CD14-positive monocyte (primary cell): Measurements from ENCODE around the gene RFK. TPM values are rescaled to one million over a fixed set of nuclear protein-coding genes. Genes with fewer than 3 reads are reported as not detected.

Experiments
- DNase-seq, 3 donors: peaks; one replicate each; pipeline ENCODE4 v3.0.0-alpha.2; 2011 to 2022
- H2AFZ ChIP-seq: 2 replicates; pipeline ENCODE4 v1.6.0; 2012; ENCODE audit warnings: mild to moderate bottlenecking, low read depth, low read length, inconsistent platforms; ENCODE audit not compliant: insufficient read depth, poor library complexity, severe bottlenecking
- H3K27ac ChIP-seq, 2 donors: 1 replicate in 1 of 2; 2 replicates in 1 of 2; pipeline ENCODE4 v1.5.1; 2012 to 2013; ENCODE audit warnings: low read length in 2 of 2, control low read depth in 1 of 2, inconsistent platforms in 1 of 2, low read depth in 1 of 2, mild to moderate bottlenecking in 1 of 2
- H3K27me3 ChIP-seq, 2 donors: one replicate each; pipeline versions ENCODE4 v1.6.0 to v1.6.1; 2011 to 2013; ENCODE audit warnings: low read length in 2 of 2; ENCODE audit not compliant: control insufficient read depth in 2 of 2, insufficient read depth in 2 of 2
- H3K36me3 ChIP-seq, 2 donors: replicated peaks in 1 of 2; 1 replicate in 1 of 2; 2 replicates in 1 of 2; pipeline versions ENCODE4 v1.5.1 to v1.6.1; 2012 to 2013; ENCODE audit warnings: low read length in 2 of 2, control low read depth in 1 of 2, inconsistent platforms in 1 of 2, mild to moderate bottlenecking in 1 of 2; ENCODE audit not compliant: insufficient read depth in 2 of 2, control insufficient read depth in 1 of 2
- H3K4me1 ChIP-seq, 2 donors: 1 replicate in 1 of 2; 2 replicates in 1 of 2; pipeline versions ENCODE4 v1.5.1 to v1.6.1; 2012 to 2013; ENCODE audit warnings: low read length in 2 of 2, control low read depth in 1 of 2, inconsistent platforms in 1 of 2, mild to moderate bottlenecking in 1 of 2, moderate library complexity in 1 of 2; ENCODE audit not compliant: insufficient read depth in 2 of 2, control insufficient read depth in 1 of 2
- H3K4me2 ChIP-seq: replicated peaks from 2 replicates; pipeline ENCODE3; 2012; ENCODE audit warnings: low read length, moderate library complexity, mild to moderate bottlenecking; ENCODE audit not compliant: poor library complexity, severe bottlenecking; ENCODE audit errors: extremely low read depth
- H3K4me3 ChIP-seq, 3 experiments: fragments of 200-600 bp in 1 of 3; sonication (generic) in 1 of 3; replicated peaks in 1 of 3; 1 replicate in 2 of 3; 2 replicates in 1 of 3; pipeline ENCODE4 v1.5.1; 2011 to 2013; ENCODE audit warnings: low read length in 3 of 3, mild to moderate bottlenecking in 3 of 3, control low read depth in 2 of 3, low read depth in 2 of 3, inconsistent platforms in 1 of 3, moderate library complexity in 1 of 3
- H3K79me2 ChIP-seq: 2 replicates; pipeline ENCODE4 v1.6.0; 2012; ENCODE audit warnings: mild to moderate bottlenecking, control low read depth, inconsistent platforms, low read length, moderate library complexity; ENCODE audit not compliant: insufficient read depth
- H3K9ac ChIP-seq: 2 replicates; pipeline ENCODE4 v1.6.0; 2017; ENCODE audit warnings: low read length, mild to moderate bottlenecking; ENCODE audit not compliant: insufficient read depth, poor library complexity, severe bottlenecking
- H3K9me3 ChIP-seq, 2 donors: replicated peaks in 1 of 2; 1 replicate in 1 of 2; 2 replicates in 1 of 2; pipeline versions ENCODE4 v1.5.1 to v1.6.1; 2012 to 2013; ENCODE audit warnings: low read length in 2 of 2, control low read depth in 1 of 2; ENCODE audit not compliant: control insufficient read depth in 1 of 2, insufficient read depth in 1 of 2
- H4K20me1 ChIP-seq: 2 replicates; pipeline ENCODE4 v1.6.0; 2012; ENCODE audit warnings: mild to moderate bottlenecking, low read length, control low read depth, moderate library complexity; ENCODE audit not compliant: insufficient read depth
- H3K27ac Mint-ChIP-seq, 7 donors: one replicate each; pipeline ENCODE4 v1.8.0; 2020; ENCODE audit warnings: mild to moderate bottlenecking in 7 of 7, mixed read lengths in 7 of 7, moderate library complexity in 6 of 7, inconsistent platforms in 2 of 7
- H3K27me3 Mint-ChIP-seq, 3 donors: one replicate each; pipeline ENCODE4 v1.8.0; 2021 to 2022; ENCODE audit warnings: low read depth in 3 of 3, mild to moderate bottlenecking in 3 of 3, mixed read lengths in 3 of 3, moderate library complexity in 3 of 3, inconsistent platforms in 1 of 3
- H3K36me3 Mint-ChIP-seq, 2 donors: one replicate each; pipeline ENCODE4 v1.8.0; 2020; ENCODE audit warnings: mixed read lengths in 2 of 2, inconsistent platforms in 1 of 2, mild to moderate bottlenecking in 1 of 2
- H3K4me1 Mint-ChIP-seq: one replicate; pipeline ENCODE4 v1.8.0; 2020; ENCODE audit warnings: mild to moderate bottlenecking, mixed read lengths
- H3K4me3 Mint-ChIP-seq, 2 donors: one replicate each; pipeline ENCODE4 v1.8.0; 2020; ENCODE audit warnings: mild to moderate bottlenecking in 2 of 2, mixed read lengths in 2 of 2, moderate library complexity in 1 of 2
- H3K9me3 Mint-ChIP-seq, 7 donors: one replicate each; pipeline ENCODE4 v1.8.0; 2020 to 2022; ENCODE audit warnings: mixed read lengths in 7 of 7, mild to moderate bottlenecking in 6 of 7, moderate library complexity in 6 of 7, inconsistent platforms in 2 of 7
- CTCF ChIP-seq: fragments of 200-600 bp; IDR thresholded peaks from one replicate; pipeline ENCODE4 v1.8.0; 2022; ENCODE audit warnings: antibody characterized with exemption, mild to moderate bottlenecking
- WGBS: methylation state at CpG from one replicate; pipeline ENCODE4 v1.1.5; 2013; ENCODE audit warnings: missing lambda C conversion rate; ENCODE audit not compliant: insufficient coverage; 5-methylcytosine and 5-hydroxymethylcytosine counted together
- intact Hi-C, 2 donors: fragments of 100-400 bp; cut with micrococcal nuclease; formaldehyde crosslinking; loops; one replicate each; pipeline versions ENCODE4 v1.15.0 to v1.15.1; 2023
- polyA plus RNA-seq, 3 donors: library from polyadenylated mRNA; depleted of rRNA in 1 of 3; unstranded in 2 of 3; stranded (reverse) in 1 of 3; fragments of 300-500 nt in 2 of 3; fragments of >200 nt in 1 of 3; fragmentation: Illumina TruSeq in 2 of 3; gene quantifications; 1 replicate in 2 of 3; 2 replicates in 1 of 3; pipeline ENCODE4 v1.2.3, GENCODE V29; 2012 to 2021

The RFK gene
- polyA plus RNA-seq, 3 donors = 5.9 to 46.6 (median 44.4) TPM

GRCh38 chr9:76426807-76427419 lies 32.7 kb upstream of the RFK start:
- H3K9ac ChIP-seq = no peak overlapping the region
- 100% methylated on average over 2 of the region's 7 CpGs for WGBS
- no peaks in the 10 kb centered on the region for H3K27me3 ChIP-seq
- Mint-ChIP-seq H3K27ac (no peak overlapping the region), H3K27me3 (peaks cover 0 to 2% (median 0%) of the 10 kb centered on the region in 3 donors), H3K36me3 (no peaks in the 10 kb centered on the region), H3K4me1 (peaks cover 6% of the 10 kb centered on the region), H3K4me3 (no peak overlapping the region), H3K9me3 (peaks cover 0 to 3% (median 0%) of the 10 kb centered on the region in 7 donors)
- no peaks in the 10 kb centered on the region for H4K20me1 ChIP-seq
- intact Hi-C loops = no loop called here
- no peaks in the 10 kb centered on the region for H3K36me3 ChIP-seq
- no peaks in the 10 kb centered on the region for H3K9me3 ChIP-seq
- no peak overlapping the region for H3K4me3 ChIP-seq
- TF ChIP-seq CTCF = no peak
- no peak overlapping the region for H3K27ac ChIP-seq
- no peak overlapping the region for H3K4me2 ChIP-seq
- no peak overlapping the region for H2AFZ ChIP-seq
- no peaks in the 10 kb centered on the region for H3K79me2 ChIP-seq
- DNase-seq = no peak
- H3K4me1 ChIP-seq = no peaks in the 10 kb centered on the region

- H3K4me1 ChIP-seq = no peaks in the 10 kb centered on the region
- no peaks in the 10 kb centered on the region for H3K27me3 ChIP-seq
- WGBS = 95% methylated on average over 6 of the region's 8 CpGs
Observed at GRCh38 chr9:76425677-76426453, 31.6 kb upstream of the RFK start.

More at GRCh38 chr9:76425677-76426453, 31.6 kb upstream of the RFK start:
- Histone ChIP-seq H3K27ac (no peak overlapping the region), H3K9me3 (no peaks in the 10 kb centered on the region), H3K36me3 (no peaks in the 10 kb centered on the region), H3K9ac (no peak overlapping the region), H3K79me2 (no peaks in the 10 kb centered on the region), H3K4me3 (no peak overlapping the region), H3K4me2 (no peak overlapping the region), H4K20me1 (no peaks in the 10 kb centered on the region), H2AFZ (no peak overlapping the region)
- H3K4me1 Mint-ChIP-seq = peaks cover 6% of the 10 kb centered on the region
- H3K27ac Mint-ChIP-seq = no peak overlapping the region
- H3K9me3 Mint-ChIP-seq = peaks cover 0 to 3% (median 0%) of the 10 kb centered on the region in 7 donors
- no peak overlapping the region for H3K4me3 Mint-ChIP-seq
- peaks cover 0 to 2% (median 0%) of the 10 kb centered on the region in 3 donors for H3K27me3 Mint-ChIP-seq
- no peak for TF ChIP-seq CTCF
- intact Hi-C loops = no loop called here
- DNase-seq = no peak
- no peaks in the 10 kb centered on the region for H3K36me3 Mint-ChIP-seq
